IPS-NIHi11 (cell line): ENCODE measurements around the gene LINGO4.

ENCODE experiments used
- DNase-seq: peaks from one replicate; pipeline ENCODE4 v3.0.0; 2012; ENCODE audit warnings: mixed read lengths, low spot score

LINGO4 gene

GRCh38 chr1:151833172-151833900 is 28.1 kb upstream of the LINGO4 start:
- no peak for DNase-seq

- no peak for DNase-seq
Measured at GRCh38 chr1:151832318-151832980, 27.2 kb upstream of the LINGO4 start.

- DNase-seq: no peak
Measured at GRCh38 chr1:151831605-151832004, 26.4 kb upstream of the LINGO4 start, which contains the start of gene RORC. TSS of gene RORC (minus strand) at chr1:151831802. CDS start at chr1:151831764, 38 bp downstream.

- DNase-seq: no peak
Measured at GRCh38 chr1:151831256-151831591, 26.0 kb upstream of the LINGO4 start.

GRCh38 chr1:151830055-151830454 is 24.8 kb upstream of the LINGO4 start:
- no peak for DNase-seq

- DNase-seq: no peak
Measured at GRCh38 chr1:151829352-151830046, 24.3 kb upstream of the LINGO4 start.

- DNase-seq: peak; percentile 90
Measured at GRCh38 chr1:151828921-151829320, 23.7 kb upstream of the LINGO4 start.

GRCh38 chr1:151827853-151828252 is 22.6 kb upstream of the LINGO4 start:
- DNase-seq: no peak

- DNase-seq: peak; percentile 69
Measured at GRCh38 chr1:151825751-151826660, 20.8 kb upstream of the LINGO4 start.

- no peak for DNase-seq
Measured at GRCh38 chr1:151825204-151825603, 20.0 kb upstream of the LINGO4 start.

- no peak for DNase-seq
Measured at GRCh38 chr1:151823175-151823574, 18.0 kb upstream of the LINGO4 start.

GRCh38 chr1:151822404-151822803 is 17.2 kb upstream of the LINGO4 start:
- no peak for DNase-seq

GRCh38 chr1:151820940-151821339 is 15.7 kb upstream of the LINGO4 start:
- no peak for DNase-seq

- no peak for DNase-seq
Measured at GRCh38 chr1:151819976-151820623, 14.9 kb upstream of the LINGO4 start.

GRCh38 chr1:151819227-151819835 is 14.1 kb upstream of the LINGO4 start:
- no peak for DNase-seq

- DNase-seq: no peak
Measured at GRCh38 chr1:151817353-151817730, 12.1 kb upstream of the LINGO4 start.

- no peak for DNase-seq
Measured at GRCh38 chr1:151816548-151817352, 11.5 kb upstream of the LINGO4 start.

- no peak for DNase-seq
Measured at GRCh38 chr1:151815716-151816327, 10.6 kb upstream of the LINGO4 start.

- DNase-seq: no peak
Measured at GRCh38 chr1:151814971-151815545, 9.8 kb upstream of the LINGO4 start.
